Measurements from ENCODE around the gene C1QA.

- TF ChIP-seq CTCF (IDR thresholded peaks at IDR 0.05) (no peak), EP300 (IDR thresholded peaks at IDR 0.05) (peak in 1 of 4 donors; percentile 78), POLR2A (IDR thresholded peaks at IDR 0.05) (peak in 1 of 4 donors; percentile 72)
These were observed 16.5 kb downstream of the C1QA start, which contains the start of gene C1QB for GRCh38 chr1:22652881-22653316.
